NCI-H748 treated with DMSO at 0.1 percent for 48 hours (cell line): Measurements from ENCODE around the gene UQCC5.
A peak's percentile ranks its signal among the peaks of the same experiment; 100 is the strongest.

Experiments used
- DNase-seq: peaks from one replicate; lab custom pipeline; 2025; lab: John Stamatoyannopoulos, UW

The UQCC5 gene, protein sequence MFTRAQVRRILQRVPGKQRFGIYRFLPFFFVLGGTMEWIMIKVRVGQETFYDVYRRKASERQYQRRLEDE

DNA sequence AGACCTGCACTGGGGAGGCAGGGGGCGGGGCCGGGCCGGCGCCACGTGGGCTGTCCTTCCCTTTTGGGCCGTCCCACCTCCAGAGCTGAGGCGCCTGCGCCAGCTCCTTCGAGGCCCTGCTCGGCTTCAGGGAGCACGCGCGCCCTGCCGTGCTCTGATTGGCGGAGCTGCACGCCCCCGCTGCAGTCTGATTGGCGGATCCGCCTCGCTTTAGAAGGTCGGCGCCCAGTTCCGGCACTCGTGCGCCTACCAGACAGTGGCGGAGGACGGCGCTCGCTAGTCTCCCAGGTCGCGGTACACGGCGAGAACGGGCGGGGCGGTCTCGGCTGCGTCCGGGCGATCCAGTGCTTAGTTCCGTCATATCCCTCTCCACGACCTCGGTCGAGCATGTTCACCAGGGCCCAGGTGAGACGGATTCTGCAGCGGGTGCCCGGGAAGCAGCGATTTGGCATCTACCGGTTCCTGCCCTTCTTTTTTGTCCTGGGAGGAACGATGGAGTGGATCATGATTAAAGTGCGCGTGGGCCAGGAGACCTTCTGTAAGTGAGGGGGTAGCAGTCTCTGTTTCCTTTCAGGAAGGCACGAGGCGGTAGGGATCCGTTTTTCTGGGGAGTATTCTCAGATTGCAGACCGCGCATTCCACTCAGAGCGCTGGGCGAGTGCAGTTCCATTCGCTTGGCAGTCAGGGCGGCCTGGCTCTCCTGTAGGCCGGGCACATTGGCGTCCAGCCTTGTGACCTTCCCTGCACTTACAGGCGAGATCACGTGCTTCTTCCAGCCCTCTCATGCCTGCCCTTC, at the start of gene UQCC5:
Gene UQCC5 (plus strand): TSS at position 237 of the 796 bp plus-strand sequence. CDS start 151 bp downstream, at position 388.
- DNase-seq = peak; percentile 86

DNA sequence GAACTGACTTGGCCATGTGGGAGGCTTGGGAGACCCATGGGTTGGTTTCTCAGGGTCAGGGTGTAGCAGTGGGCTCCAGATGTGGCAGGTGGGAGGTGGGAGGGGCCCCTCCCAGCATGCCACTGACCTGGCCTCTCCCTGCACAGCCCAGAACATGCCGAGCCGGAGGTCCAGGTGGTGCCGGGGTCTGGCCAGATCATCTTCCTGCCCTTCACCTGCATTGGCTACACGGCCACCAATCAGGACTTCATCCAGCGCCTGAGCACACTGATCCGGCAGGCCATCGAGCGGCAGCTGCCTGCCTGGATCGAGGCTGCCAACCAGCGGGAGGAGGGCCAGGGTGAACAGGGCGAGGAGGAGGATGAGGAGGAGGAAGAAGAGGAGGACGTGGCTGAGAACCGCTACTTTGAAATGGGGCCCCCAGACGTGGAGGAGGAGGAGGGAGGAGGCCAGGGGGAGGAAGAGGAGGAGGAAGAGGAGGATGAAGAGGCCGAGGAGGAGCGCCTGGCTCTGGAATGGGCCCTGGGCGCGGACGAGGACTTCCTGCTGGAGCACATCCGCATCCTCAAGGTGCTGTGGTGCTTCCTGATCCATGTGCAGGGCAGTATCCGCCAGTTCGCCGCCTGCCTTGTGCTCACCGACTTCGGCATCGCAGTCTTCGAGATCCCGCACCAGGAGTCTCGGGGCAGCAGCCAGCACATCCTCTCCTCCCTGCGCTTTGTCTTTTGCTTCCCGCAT, 49.2 kb upstream of the UQCC5 start:
- DNase-seq = no peak

DNA sequence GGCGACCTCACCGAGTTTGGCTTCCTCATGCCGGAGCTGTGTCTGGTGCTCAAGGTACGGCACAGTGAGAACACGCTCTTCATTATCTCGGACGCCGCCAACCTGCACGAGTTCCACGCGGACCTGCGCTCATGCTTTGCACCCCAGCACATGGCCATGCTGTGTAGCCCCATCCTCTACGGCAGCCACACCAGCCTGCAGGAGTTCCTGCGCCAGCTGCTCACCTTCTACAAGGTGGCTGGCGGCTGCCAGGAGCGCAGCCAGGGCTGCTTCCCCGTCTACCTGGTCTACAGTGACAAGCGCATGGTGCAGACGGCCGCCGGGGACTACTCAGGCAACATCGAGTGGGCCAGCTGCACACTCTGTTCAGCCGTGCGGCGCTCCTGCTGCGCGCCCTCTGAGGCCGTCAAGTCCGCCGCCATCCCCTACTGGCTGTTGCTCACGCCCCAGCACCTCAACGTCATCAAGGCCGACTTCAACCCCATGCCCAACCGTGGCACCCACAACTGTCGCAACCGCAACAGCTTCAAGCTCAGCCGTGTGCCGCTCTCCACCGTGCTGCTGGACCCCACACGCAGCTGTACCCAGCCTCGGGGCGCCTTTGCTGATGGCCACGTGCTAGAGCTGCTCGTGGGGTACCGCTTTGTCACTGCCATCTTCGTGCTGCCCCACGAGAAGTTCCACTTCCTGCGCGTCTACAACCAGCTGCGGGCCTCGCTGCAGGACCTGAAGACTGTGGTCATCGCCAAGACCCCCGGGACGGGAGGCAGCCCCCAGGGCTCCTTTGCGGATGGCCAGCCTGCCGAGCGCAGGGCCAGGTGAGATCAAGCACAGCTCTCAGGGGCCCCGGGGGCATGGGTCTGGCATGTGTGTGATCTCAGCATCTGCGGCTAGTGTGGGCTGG, 48.4 kb upstream of the UQCC5 start:
- DNase-seq = no peak

DNA sequence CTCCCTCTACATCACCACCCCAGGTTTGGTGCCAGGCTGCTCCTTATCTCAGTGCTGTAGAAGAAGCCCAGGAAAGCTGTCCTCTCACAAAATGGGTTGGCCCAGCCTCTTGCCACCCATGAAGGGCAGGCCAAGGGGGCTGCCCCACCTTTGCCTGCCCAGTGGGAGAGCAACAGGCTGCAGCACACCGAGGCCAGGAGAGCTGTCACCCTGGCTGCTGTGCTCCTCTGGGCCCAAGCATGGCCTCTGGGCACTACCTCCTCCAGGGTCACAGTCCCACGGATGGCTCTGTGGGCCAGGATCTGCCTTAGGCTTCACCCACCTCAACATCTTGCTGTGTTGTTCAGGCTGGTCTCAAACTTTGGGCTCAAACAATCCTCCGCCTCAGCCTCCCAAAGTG, 47.7 kb upstream of the UQCC5 start:
- DNase-seq = no peak

DNA sequence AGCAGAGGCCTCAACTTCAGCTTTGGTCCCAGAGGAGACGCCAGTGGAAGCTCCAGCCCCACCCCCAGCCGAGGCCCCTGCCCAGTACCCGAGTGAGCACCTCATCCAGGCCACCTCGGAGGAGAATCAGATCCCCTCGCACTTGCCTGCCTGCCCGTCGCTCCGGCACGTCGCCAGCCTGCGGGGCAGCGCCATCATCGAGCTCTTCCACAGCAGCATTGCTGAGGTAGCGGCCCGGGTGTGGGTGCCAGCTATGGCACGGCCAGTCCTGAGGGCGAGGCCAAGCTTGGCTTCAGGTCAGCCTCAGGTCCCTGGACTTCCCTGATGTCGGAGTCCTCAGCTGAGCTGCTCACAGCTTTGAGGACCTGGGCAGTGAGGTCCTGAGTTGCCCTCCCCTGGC, 47.0 kb upstream of the UQCC5 start:
- no peak for DNase-seq

DNA sequence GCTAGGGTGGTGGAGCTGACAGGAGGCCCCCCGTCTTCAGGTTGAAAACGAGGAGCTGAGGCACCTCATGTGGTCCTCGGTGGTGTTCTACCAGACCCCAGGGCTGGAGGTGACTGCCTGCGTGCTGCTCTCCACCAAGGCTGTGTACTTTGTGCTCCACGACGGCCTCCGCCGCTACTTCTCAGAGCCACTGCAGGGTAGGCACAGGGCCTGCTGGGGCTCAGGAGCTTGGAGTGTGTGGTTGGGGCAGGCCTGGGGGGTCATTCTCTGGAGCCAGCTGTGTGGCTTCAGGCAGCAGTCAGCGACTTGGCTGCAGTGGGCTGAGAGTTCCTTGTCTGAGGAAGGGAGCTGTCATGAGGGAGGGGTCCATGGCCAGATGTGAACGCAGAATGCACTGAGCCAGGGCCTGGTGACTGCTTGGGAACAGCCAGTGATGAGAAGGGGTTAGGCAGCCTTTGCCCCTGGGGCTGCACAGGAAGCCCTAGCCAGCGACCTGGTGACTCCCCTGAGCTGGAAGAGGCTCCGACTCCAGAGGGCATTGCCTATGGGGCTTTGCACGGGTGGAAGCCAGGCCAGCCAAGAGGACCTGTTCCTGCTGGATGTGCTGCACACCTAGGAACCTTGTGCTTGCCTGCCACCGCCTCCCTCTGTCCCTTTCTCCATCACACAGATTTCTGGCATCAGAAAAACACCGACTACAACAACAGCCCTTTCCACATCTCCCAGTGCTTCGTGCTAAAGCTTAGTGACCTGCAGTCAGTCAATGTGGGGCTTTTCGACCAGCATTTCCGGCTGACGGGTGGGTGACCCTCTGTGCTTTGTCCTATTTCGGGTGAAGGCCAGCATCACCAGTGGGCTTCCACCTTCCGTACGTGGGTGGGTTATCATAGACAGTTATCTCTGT, 46.1 kb upstream of the UQCC5 start:
- DNase-seq = no peak

DNA sequence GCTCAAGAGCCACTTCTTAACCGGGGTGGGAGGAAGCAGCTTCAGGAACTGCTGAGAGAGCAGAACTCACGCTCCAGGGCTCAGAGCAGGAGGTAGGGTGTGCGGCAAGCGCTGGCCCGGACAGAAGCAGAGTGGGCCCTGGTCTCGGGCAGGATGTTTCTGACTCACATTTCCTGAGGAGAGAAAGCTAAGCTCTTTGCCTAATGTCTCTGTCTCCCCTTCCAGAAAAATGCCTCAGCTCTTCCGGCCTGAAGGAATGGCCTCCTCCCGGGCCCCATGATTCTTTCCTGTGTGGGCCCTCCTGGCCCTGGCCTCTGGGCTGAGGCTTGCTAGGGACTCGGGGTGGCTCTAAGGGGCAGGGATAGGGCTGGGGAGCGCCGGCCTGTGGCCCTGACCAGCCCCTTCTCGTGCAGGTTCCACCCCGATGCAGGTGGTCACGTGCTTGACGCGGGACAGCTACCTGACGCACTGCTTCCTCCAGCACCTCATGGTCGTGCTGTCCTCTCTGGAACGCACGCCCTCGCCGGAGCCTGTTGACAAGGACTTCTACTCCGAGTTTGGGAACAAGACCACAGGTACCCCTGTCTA, 45.4 kb upstream of the UQCC5 start:
- no peak for DNase-seq

DNA sequence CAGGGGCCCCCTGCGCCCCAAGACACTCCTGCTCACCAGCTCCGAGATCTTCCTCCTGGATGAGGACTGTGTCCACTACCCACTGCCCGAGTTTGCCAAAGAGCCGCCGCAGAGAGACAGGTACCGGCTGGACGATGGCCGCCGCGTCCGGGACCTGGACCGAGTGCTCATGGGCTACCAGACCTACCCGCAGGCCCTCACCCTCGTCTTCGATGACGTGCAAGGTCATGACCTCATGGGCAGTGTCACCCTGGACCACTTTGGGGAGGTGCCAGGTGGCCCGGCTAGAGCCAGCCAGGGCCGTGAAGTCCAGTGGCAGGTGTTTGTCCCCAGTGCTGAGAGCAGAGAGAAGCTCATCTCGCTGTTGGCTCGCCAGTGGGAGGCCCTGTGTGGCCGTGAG, 44.3 kb upstream of the UQCC5 start:
- DNase-seq = no peak

DNA sequence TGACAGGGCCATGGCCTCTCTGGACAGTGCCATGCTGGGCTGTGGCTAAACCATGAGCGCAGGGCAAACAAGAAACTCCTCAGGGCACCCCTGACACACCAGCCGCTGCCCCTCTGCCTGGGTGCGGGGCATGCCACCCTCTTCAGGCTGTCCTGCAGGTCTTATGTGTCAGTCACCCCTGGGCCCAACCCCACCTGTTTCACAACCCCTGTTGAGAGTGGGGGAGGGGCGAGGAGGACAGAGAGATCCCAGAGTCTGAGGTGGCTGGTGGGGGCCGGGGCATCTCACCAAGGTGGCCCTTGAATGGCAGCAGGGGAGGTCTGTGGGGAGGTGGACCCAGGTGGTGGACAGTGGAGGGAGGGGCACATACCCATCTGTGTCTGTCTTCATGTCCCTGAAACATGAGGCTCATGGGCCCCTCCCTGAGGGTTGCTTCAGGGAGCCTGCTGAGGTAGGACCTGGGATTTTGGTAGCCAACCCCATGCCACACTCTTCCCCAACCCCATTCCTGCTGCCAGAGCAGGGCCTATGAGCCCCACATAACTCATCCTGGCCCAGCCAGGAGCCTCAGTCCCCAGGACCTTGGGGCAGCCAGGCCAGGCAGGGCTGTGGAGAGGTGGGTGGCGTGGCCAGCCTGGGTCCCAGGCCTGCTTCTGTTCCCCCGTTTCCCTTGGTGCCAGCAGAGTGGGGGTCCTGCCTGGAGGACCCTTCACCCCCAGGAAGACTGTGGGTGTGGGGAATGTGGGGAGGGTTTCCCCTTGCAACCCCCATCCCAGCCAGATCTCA, 43.0 kb upstream of the UQCC5 start:
- no peak for DNase-seq

DNA sequence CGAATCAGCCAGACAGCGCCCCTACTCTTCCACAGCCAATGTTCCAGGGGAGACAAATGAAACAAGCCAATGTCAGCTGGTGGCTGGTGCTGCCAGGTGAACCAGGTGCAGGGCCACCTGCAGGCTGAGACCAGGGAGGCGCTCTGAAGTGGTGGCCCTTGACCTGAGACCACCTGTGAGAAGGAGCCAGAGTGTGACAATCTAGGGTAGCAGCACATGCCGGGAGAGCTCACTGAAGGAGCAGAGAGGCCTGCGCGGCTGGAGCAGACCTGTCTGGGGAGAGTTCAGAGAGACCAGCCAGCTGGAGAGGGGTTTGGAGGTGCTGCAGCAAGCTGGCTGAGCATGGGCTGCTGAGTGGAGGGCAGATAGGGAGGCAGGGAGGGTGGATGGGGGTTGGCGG, 42.0 kb upstream of the UQCC5 start:
- DNase-seq = no peak

DNA sequence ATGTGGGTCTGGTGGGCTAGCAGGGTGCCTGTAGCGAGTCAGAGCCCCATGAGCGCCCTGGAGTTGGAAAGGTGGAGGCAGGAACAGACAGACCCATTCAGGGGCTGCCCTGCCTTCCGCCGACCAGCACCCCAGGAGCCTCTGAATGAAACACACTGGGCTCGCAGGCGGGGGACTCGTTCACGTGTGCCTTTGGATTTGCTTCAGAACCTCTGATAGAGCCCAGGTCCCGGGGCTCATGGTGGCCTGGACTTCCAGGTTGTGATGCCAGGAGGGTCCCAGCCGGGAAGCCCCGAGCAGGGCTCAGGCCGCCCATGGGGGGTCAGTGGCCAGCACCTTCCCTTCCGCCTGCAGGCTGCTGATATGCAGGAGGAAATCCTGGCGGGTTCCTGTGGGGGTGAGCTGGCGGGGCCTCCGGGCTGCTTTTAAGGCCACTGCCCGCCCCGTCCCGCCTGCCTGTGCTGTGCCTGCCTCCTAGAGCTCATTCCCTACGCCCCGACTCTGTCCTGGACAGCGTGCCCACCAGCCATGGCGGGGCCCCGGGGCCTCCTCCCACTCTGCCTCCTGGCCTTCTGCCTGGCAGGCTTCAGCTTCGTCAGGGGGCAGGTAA, 41.4 kb upstream of the UQCC5 start, which contains the start of gene STAB1:
Gene STAB1 (plus strand): TSS at position 453 of the 610 bp plus-strand sequence. CDS start 76 bp downstream, at position 529.
- no peak for DNase-seq

DNA sequence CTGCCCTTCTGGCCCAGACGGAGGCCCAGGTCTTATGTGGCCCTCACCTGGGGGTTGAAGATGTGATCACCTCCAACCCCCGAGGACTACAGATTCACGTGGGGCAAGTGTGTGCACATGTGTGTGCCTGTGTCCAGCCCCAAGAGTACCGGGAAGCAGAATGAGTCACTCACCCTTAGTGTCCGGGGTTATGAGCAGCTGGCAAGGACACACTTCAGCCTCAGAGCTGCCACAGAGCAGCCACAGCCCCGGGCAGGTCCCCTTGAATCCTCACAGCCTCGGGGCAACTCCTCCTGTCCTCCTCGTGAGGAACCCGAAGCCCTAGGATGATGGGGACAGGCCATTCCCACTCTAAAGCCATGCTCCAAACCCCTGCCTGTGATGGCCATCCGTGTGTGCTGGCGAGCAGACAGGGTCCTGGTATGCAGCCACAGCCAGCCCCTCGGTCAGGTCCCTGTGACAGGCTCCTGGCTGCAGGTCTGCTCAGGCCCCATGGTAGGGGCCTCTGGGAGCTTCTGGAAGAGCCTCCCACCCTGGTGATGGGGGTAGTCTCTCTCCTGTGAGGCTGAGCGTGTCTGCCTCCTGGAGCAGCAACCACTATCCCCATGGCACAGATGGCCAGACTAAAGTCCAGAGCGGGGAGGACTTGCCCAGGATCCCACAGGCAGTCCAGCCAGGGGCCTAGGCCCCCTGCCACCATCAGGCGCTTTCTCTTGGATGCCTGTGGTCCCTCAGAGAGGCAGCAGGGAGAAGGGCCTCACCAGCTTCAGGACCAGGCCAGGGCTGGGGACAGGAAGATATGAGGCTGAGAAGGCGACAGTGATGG, 40.4 kb upstream of the UQCC5 start:
- DNase-seq = no peak

DNA sequence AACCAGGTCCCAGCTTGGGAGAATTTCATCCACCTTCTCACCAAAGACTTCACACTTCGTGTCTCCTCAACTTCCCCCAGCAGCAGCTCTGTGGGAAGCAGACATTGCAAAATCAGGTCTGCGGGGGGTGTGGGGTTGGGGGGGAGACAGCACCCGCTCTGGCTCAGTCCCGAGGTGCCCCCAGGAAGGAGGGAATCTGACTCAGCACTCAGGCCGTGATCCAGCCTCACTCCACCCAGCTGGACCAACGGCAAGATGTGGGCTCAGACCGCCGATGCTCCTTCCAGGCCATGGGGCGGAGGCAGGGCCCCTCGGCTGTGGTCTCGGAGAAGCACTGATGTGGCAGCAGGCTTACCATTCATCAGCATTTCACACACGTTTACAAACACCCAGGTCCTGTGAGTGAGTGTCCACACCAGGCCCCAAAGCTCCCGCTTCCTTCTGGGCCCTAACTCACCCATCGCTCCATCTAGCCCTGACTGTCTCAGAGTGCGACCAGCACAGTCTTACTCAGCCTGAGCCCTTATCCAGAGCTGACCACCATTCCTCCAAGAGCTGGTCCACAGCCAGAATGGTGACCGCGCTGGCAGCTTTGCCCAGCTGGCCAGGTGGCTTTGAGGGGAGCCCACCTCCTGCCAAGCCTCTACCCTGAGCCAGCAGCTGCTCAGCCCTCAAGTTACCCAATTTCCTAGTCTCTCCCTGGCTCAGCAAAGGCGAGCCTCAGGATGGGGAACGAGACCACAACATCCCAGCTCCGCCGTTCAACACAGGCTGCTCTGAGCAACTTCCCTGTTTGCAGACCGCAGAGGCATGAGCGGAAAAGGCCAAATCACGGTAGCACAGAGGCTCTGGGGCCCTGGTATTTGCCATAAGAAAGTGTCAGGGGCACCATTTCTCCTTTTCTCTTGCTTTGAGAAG, 38.0 kb upstream of the UQCC5 start:
- no peak for DNase-seq

DNA sequence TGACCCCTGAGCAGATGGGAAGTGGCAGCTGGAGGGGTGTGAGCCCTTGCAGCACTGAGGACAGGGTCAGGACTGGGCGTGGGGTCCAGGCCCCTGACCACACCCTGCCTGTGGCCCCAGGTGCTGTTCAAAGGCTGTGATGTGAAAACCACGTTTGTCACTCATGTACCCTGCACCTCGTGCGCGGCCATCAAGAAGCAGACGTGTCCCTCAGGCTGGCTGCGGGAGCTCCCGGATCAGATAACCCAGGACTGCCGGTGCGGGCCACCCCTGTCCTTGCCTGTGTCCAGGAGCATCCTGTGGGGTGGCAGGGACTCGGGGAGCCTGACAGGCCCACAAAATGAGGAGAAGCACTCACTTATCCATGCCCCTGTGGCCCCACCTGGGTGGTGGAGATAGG, 35.4 kb upstream of the UQCC5 start:
- no peak for DNase-seq

DNA sequence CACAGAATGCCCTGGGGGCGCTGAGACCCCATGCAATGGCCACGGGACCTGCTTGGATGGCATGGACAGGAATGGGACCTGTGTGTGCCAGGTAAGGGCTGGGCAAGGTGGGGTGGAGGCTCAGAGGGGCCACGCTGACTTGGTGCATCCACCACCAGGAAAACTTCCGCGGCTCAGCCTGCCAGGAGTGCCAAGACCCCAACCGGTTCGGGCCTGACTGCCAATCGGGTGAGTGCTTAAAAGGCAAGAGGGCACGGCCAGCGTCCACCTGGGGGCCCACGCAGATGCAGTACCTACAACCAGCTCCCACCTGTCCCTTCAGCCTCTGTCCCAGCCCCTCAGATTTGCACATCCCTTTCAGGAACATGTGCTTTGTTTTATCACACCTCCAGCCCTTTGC, 34.4 kb upstream of the UQCC5 start:
- DNase-seq = no peak

DNA sequence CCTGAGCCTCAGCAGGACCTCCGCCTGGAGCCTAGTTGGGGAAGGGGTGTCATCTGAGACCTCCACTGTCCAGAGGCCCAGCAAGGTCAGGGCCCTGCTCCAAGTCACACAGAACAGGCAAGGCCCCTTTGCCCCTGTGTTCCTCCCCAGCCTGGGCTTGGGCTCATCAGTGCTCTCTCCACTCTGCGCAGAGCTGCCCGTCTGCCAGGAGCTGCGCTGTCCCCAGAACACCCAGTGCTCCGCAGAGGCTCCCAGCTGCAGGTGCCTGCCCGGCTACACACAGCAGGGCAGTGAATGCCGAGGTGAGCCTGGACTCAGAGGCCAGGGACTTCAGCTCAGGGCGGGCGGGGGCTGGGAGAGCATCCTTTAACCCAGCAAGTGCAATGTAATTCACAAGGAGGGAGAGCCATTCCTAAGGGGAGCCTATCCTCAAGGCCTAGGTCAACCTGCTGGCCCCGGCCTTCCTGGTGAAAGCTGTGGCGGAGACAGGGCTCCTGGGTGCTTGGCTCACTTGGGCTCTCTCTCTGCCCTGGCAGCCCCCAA, 33.5 kb upstream of the UQCC5 start:
- DNase-seq = no peak

DNA sequence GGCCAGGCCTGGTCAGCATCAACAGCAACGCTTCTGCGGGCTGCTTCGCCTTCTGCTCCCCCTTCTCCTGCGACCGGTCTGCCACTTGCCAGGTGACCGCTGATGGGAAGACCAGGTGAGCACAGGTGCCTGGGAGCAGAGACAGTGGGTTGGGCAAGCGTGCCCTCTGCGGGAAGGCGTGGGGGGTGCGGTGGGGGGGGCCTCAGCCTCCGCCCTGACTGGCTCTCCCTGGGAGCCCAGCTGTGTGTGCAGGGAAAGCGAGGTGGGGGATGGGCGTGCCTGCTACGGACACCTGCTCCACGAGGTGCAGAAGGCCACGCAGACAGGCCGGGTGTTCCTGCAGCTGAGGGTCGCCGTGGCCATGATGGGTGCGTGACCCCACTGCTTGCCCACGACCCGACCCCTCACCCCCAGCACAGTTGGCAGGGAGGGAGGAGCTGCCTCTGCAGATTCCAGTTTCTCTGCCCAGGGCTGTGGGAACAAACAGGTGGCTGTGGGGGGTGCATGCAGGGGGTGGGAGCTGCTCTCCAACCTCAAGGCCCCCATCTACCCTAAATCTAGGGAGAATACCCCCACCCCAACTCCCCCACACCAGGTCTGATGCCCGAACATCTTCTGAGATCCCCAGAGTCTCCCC, 32.5 kb upstream of the UQCC5 start:
- no peak for DNase-seq
